Mesendoderm (in vitro differentiated cells): ENCODE data around the gene KCNJ11.

Experiments used
- DNase-seq: peaks from one replicate; pipeline ENCODE4 v3.0.0; 2013
- H2AK5ac ChIP-seq: 2 replicates; pipeline ENCODE4 v1.6.1; 2013; ENCODE audit warnings: low read length, inconsistent platforms
- H2BK120ac ChIP-seq: 2 replicates; pipeline ENCODE4 v1.6.1; 2013; ENCODE audit warnings: low read depth, mild to moderate bottlenecking, low read length, moderate library complexity, mixed read lengths
- H2BK15ac ChIP-seq: replicated peaks from 2 replicates; pipeline ENCODE4 v1.6.1; 2013; ENCODE audit warnings: low read depth, mild to moderate bottlenecking, moderate library complexity
- H2BK5ac ChIP-seq: 2 replicates; pipeline ENCODE4 v1.6.1; 2013; ENCODE audit warnings: low read length, inconsistent platforms
- H3K18ac ChIP-seq: 2 replicates; pipeline ENCODE4 v1.6.1; 2013; ENCODE audit warnings: mild to moderate bottlenecking, low read length, mixed read lengths
- H3K23ac ChIP-seq: one replicate; pipeline ENCODE4 v1.6.1; 2013; ENCODE audit warnings: low read length
- H3K27ac ChIP-seq: 2 replicates; pipeline ENCODE4 v1.5.1; 2013; ENCODE audit warnings: low read depth, mild to moderate bottlenecking, inconsistent platforms, low read length, moderate library complexity
- H3K27me3 ChIP-seq: 2 replicates; pipeline ENCODE4 v1.6.1; 2013; ENCODE audit warnings: low read length, control low read depth, mild to moderate bottlenecking, inconsistent platforms; ENCODE audit not compliant: insufficient read depth, poor library complexity
- H3K36me3 ChIP-seq: 2 replicates; pipeline ENCODE4 v1.6.1; 2013; ENCODE audit warnings: low read length, inconsistent platforms; ENCODE audit not compliant: control insufficient read depth, insufficient read depth
- H3K4ac ChIP-seq: one replicate; pipeline ENCODE4 v1.6.1; 2013; ENCODE audit warnings: low read depth, mild to moderate bottlenecking, low read length, moderate library complexity
- H3K4me1 ChIP-seq: 2 replicates; pipeline ENCODE4 v1.6.1; 2013; ENCODE audit warnings: low read depth, low read length, inconsistent platforms; ENCODE audit not compliant: control insufficient read depth
- H3K4me2 ChIP-seq: 2 replicates; pipeline ENCODE4 v1.6.1; 2013; ENCODE audit warnings: low read length
- H3K4me3 ChIP-seq: 2 replicates; pipeline ENCODE4 v1.5.1; 2013; ENCODE audit warnings: mild to moderate bottlenecking, low read length
- H3K56ac ChIP-seq: one replicate; pipeline ENCODE4 v1.6.1; 2013; ENCODE audit warnings: low read length
- H3K79me1 ChIP-seq: 2 replicates; pipeline ENCODE4 v1.6.1; 2013; ENCODE audit warnings: low read length, inconsistent platforms
- H3K79me2 ChIP-seq: 2 replicates; pipeline ENCODE4 v1.6.1; 2013; ENCODE audit warnings: mild to moderate bottlenecking, low read length; ENCODE audit not compliant: control insufficient read depth, insufficient read depth
- H3K9ac ChIP-seq: 2 replicates; pipeline ENCODE4 v1.6.1; 2013; ENCODE audit warnings: low read length, inconsistent platforms
- H4K5ac ChIP-seq: one replicate; pipeline ENCODE4 v1.6.1; 2013; ENCODE audit warnings: low read length
- H4K8ac ChIP-seq: one replicate; pipeline ENCODE4 v1.6.1; 2013; ENCODE audit warnings: low read depth, mild to moderate bottlenecking, control low read depth, low read length, moderate library complexity
- WGBS: extraction: QIAGEN DNeasy Blood & Tissue Kit; methylation state at CpG from one replicate; pipeline ENCODE4 v1.1.7; 2013; ENCODE audit warnings: low lambda C conversion rate, missing lambda C conversion rate; ENCODE audit not compliant: insufficient coverage; ENCODE audit errors: extremely low coverage; 5-methylcytosine and 5-hydroxymethylcytosine counted together

KCNJ11 gene

GRCh38 chr11:17343907-17344306, 44.6 kb downstream of the KCNJ11 start:
- DNase-seq, result peak; percentile 63
- Histone ChIP-seq H3K79me1 (no peaks in the 10 kb centered on the region), H3K4me3 (no peak overlapping the region), H3K9ac (no peak overlapping the region), H3K18ac (no peak overlapping the region), H3K36me3 (no peaks in the 10 kb centered on the region), H3K4ac (no peak overlapping the region), H4K8ac (no peak overlapping the region), H2AK5ac (no peak overlapping the region), H2BK5ac (no peak overlapping the region), H2BK15ac (no peak overlapping the region), H3K27me3 (no peaks in the 10 kb centered on the region), H3K56ac (no peak overlapping the region), H2BK120ac (no peak overlapping the region), H3K27ac (no peak overlapping the region), H3K23ac (no peak overlapping the region), H3K4me2 (no peak overlapping the region), H4K5ac (no peak overlapping the region), H3K4me1 (no peaks in the 10 kb centered on the region), H3K79me2 (no peaks in the 10 kb centered on the region)
- WGBS, result no CpG with 5 or more reads among the region's 1 CpG

- Histone ChIP-seq H3K23ac (no peak overlapping the region), H3K27ac (no peak overlapping the region), H3K27me3 (no peaks in the 10 kb centered on the region), H3K4me3 (no peak overlapping the region), H4K5ac (no peak overlapping the region), H3K79me2 (no peaks in the 10 kb centered on the region), H2BK120ac (no peak overlapping the region), H3K4me2 (no peak overlapping the region), H2BK5ac (no peak overlapping the region), H2BK15ac (no peak overlapping the region), H4K8ac (no peak overlapping the region), H3K36me3 (no peaks in the 10 kb centered on the region), H3K9ac (no peak overlapping the region), H3K18ac (no peak overlapping the region), H3K79me1 (no peaks in the 10 kb centered on the region), H3K4me1 (no peaks in the 10 kb centered on the region), H3K4ac (no peak overlapping the region), H3K56ac (no peak overlapping the region), H2AK5ac (no peak overlapping the region)
- DNase-seq, result no peak
- WGBS, result no CpG with 5 or more reads among the region's 2 CpGs
Measured at GRCh38 chr11:17343257-17343656, 45.2 kb downstream of the KCNJ11 start.
